GM21723 (cell line): ENCODE measurements around the gene TADA2B.

Source experiments
- ATAC-seq: cut with Tn5 transposase; IDR thresholded peaks from one replicate; pipeline ENCODE4 v1.9.1; 2021; ENCODE audit warnings: mild to moderate bottlenecking, moderate library complexity; ENCODE audit not compliant: unreplicated experiment

TADA2B gene

DNA sequence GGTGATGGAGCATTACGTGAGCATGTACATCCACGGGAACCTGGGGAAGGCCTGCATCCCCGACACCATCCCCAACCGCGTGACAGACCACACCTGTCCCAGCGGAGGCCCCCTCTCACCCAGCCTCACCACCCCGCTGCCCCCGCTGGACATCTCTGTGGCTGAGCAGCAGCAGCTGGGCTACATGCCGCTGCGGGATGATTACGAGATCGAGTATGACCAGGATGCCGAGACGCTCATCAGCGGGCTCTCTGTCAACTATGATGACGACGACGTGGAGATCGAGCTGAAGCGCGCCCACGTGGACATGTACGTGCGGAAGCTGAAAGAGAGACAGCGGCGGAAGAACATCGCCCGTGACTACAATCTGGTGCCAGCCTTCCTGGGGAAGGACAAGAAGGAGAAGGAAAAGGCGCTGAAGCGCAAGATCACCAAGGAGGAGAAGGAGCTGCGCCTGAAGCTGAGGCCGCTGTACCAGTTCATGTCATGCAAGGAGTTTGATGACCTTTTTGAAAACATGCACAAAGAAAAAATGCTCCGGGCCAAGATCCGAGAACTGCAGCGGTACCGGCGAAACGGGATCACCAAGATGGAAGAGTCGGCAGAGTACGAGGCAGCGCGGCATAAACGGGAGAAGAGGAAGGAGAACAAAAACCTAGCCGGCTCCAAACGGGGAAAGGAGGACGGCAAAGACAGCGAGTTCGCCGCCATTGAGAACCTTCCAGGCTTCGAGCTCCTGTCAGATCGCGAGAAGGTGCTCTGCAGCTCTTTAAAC, 11.1 kb downstream of the TADA2B start:
- no peak for ATAC-seq

DNA sequence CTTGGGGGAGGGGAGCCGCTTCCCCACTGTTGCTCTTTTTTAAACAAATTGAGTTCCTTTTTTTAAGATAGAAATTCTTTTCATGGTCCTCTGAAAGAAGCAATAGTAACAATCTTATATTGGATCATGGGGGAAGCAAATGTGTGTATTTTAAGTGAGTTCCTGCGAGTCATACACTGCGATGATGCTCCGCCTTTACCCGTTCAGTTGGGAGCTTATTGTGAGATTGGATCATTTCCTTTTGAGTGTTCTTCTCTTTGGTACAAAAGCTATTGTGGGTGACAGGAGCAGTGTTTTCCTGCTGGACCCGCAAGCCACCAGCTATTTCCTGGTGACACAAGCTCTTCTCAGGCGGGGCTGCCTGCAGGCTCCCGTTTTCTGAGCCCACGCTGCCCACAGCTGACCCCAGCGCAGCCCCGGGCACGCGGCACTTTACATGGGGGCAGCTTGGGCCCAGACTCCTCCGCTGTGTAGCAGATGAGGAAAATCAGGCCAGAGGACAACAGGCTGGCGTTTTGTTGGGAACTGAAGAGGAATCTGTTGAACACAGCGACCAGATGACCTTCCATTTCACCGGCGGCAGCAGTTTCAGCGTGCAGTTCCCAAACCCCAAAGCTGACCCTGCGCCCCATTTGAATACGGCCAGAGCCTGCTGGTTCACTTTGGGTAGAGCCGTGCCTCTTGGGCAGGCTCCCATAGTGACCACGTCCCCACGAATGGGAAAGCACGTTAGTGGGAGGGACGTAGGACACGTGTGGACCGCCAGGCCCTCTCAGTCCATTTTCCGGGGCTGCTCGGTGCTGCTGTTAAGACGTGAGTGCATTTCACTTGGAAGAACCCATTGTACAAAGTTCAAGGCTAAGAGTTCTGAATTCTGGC, 12.2 kb downstream of the TADA2B start:
- ATAC-seq: no peak

DNA sequence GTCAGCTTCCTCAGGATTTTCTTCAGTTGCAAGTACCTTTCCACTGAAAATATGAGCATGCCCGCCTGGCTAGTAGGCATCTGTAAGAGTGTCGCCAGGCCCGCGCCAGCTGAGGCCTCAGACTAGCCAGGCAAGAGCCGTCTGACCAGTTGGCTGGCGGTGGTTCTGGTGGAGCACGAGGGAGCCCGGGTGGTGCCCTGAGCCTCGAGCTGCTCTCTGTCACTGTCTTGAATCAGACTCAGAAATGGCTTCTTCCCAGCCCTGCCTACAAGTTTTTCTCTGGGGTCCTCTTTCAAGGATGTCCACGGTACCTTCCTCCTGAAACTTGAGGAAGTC, 12.8 kb downstream of the TADA2B start:
- ATAC-seq: no peak

DNA sequence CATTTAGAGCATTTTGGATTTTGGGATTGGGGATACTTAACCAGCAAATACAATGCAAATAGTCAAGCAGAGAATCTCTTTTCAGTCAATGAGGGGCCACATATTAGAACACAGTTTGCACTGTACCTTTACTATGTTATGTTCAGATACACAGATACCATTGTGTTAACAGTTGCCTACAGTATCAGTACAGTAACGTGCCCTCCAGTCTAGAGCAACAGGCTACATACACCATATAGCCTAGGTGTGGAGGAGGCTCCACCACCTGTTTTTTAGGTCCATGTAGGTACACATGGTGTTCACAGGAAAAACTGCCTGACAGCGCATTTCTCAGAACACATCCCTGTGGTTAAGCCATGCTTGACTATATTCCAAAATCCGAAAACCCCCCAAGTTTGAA, 15.6 kb downstream of the TADA2B start:
- no peak for ATAC-seq

DNA sequence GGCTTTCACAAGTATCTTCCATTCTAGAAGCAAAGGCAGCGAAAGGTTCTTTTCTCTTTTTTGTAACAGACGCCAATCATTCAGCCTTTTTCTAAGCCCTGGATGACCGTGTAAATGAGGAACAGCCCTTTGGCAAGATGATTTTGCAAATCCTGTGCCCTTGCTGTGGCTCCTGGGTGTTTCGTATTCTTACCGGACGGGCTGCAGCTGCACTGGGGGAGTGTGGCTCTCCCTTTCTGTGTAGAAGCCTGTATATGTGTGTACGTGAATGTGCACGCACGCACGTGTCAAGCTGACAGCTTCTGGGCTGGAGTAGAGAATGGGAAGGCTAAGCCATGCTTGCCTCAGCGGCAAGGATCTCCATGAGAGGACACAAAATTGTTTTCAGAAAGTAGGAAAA, 16.5 kb downstream of the TADA2B start:
- ATAC-seq: no peak

- ATAC-seq: no peak
Observed at GRCh38 chr4:7060346-7061150, 17.4 kb downstream of the TADA2B start.

- ATAC-seq: no peak
Observed at GRCh38 chr4:7061815-7062214, 18.6 kb downstream of the TADA2B start.

DNA sequence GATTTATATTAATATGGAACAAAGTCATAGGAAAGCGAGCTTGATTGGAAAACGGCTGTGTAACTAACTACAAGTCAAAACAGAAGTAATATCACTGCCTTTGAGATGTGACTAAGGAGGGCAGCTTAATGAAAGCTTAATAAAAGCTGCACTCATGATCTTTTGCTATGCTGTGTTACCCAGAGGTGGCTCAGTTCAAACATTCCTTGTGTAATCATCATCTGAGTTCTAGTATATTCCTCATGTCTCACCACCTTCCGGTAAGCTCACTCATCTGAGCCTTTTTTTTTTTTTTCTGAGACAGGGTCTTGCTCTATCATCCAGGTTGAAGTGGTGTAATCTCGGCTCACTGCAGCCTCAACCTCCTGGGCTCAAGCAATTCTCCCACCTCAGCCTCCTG, 19.6 kb downstream of the TADA2B start:
- no peak for ATAC-seq

DNA sequence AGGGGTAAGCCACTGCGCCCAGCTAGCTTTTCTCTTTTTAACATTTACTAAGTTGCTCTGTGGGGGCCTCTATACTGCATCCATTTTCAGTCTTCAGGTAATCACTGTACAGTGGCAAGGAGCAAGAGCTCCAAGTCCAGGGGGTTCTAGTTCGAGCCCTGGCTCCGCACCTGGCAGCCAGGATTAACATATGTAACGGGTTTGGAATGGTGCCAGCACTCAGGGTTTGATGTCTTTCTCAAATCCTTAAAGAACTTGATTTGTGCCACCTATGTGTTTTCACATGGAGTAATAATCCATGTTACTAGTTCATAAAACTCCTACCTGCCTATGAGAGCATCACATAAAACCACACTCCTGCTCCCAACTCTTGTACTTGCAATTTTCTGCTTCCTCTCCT, 20.2 kb downstream of the TADA2B start:
- no peak for ATAC-seq

DNA sequence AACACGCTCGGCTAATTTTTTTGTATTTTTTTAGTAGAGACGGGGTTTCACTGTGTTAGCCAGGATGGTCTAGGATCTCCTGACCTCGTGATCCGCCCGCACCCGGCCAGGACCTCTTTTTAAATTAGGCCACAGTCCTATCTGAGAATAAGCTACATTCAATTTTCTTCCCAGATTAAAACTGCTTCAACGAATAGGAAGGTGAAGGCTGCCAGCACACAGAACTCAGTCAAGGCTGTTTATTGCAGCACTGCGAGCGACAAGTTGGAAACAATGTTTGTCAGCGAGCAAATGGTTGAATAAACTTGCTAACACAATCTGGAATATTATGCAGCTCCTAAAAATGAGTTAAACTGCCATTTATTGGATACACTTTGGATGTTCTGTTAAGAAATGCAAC, 22.8 kb downstream of the TADA2B start:
- no peak for ATAC-seq

DNA sequence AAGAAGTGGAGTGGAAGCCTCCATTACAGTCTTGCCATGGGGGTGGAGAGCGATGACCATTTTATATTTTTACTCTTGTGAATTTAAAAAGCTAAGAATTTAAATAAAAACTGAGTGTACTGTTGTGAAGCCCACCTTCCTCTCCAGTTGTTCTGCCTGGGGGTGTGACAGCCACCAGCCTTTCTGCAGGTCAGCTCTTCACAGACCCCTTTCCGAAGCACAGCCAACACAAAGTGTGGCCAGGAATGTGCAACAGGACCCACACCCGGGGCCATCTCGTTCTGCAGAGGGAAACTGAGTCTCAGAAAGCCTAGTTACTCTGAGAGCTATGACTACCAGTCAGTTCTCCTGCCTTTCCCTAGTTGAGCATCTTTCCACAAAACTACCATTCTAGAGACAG, 23.3 kb downstream of the TADA2B start:
- no peak for ATAC-seq

GRCh38 chr4:7067126-7067451, 23.9 kb downstream of the TADA2B start:
- ATAC-seq: no peak

DNA sequence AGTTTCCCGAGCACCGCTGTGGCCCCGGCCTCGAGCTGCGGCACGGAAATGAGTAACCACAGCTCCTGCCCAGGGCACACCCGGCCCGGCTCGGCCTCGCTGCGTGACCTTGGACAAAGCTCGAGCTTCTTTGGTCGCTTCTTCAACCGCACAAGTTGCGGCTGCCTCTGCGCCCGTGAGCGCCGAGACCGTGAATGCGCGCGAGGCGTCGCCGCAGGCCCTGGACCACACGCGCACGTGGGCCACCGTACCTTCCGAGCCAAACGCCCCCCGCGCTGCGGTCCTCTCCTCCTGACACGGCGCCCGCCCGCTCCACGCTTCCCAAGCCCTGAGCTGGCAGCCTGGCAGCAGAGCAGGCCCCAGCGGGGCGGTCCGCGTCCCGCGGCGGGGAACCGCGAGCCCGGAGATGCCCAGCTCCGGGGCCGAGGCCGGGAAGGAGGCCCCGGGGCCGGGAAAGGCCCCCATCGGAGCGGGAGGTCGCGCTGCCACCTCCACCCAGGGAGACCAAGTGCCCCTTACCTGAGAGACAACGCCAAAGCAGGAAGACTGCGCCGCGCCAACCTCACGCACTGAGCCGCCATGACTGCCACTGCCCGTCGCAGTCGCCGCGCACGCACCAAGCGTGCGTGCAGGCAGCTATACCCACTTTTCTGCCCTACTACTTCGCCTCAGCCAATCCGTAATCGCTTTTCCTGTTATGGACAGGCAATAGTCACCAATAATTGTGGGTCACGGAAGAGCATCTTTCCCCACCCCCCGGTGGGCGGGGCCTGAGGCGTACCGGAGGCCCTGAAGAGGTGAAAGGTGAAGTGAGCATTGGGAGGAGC, 24.5 kb downstream of the TADA2B start, which contains the start of gene GRPEL1:
Gene GRPEL1 (minus strand): TSS at position 613 of the 827 bp plus-strand sequence. CDS start 32 bp downstream, at position 581.
- ATAC-seq: peak; percentile 92

DNA sequence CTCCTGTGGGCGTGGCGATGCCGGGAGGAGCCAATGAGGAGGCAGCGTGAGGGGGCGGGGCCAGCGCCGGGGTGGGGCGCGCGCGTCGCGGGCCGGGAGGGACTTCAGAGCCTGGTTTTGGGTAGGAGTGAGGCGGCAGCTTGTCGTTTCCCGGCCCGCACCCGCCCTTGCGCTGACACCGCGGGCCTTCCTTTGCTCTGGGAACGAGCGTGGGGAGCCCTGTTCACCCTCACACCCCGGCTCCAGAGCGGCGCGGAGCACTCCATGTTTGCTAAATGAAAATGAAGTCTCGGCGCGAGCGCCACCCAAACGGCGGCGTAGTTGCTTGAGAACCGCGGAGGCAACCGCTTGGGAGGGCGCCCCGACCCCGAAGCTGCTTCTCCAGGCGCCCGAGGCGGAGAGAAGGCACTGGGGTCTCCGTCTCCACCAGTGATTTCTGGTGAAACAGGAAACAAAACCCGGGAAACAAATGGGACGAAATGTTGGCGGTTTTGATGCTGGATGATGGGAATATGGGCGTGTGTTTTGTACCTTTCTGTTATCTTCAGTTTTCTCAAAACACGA, 25.2 kb downstream of the TADA2B start:
- ATAC-seq: peak; percentile 28

DNA sequence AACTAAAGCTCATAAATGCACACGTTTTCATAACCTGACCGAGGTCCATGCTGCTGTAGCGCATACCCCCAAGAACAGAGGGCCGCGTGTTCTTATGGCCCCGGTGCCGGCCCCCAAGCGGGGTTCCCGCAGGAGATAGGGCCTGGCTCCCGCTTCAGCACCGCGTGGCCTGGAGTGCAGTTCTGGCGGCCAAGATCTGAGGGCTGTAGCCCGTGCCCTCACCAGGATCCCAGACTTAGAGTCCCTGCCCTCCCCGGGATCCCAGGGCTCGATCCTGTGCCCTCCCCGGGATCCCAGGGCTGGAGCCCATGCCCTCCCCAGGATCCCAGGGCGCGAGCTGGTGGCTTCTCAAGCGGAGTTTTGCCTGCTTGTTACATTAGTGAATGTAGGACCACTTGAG, 25.7 kb downstream of the TADA2B start:
- ATAC-seq: no peak

GRCh38 chr4:7070729-7071511, 27.7 kb downstream of the TADA2B start:
- ATAC-seq: peak; percentile 31

GRCh38 chr4:7073059-7073458, 29.9 kb downstream of the TADA2B start:
- ATAC-seq: no peak

- no peak for ATAC-seq
Observed at GRCh38 chr4:7073526-7074390, 30.6 kb downstream of the TADA2B start.

DNA sequence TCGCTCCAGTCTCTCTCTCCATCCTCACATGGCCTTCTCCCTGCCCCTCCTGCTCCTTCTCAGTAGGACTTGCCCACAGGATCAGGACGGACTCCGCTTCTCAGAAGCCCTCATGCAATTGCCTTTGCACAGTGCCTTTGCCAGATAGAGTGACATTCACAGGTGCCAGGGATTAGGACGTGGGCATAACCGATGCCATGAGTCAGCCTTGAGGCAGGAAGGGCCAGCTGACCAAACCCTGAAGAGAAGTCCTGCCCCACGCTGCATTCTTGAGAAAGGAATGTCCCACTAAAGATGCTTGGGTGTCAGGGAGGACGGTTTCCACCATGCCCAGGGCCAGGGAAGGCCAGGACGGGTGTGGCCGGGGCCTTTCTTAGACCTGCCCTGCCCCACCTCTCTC, 31.3 kb downstream of the TADA2B start:
- ATAC-seq: no peak
